Transverse colon (tissue), 4 donors: Measurements from ENCODE around the gene ST3GAL4.

Experiments used
- CTCF ChIP-seq, 5 experiments: fragments of 200-600 bp in 3 of 5; fragments of 450-650 bp in 2 of 5; sonication (generic) in 3 of 5; IDR thresholded peaks; 1 replicate in 2 of 5; 2 replicates in 3 of 5; pipeline ENCODE4 v1.5.1; 2016 to 2017; ENCODE audit warnings: antibody characterized with exemption in 5 of 5, inconsistent platforms in 3 of 5, mild to moderate bottlenecking in 2 of 5, moderate library complexity in 1 of 5
- EP300 ChIP-seq: sonication (generic); formaldehyde crosslinking; IDR thresholded peaks from one replicate; pipeline ENCODE4 v1.6.1; 2017; ENCODE audit warnings: antibody characterized with exemption, low read depth
- POLR2A ChIP-seq: fragments of 450-650 bp; IDR thresholded peaks from one replicate; pipeline ENCODE4 v1.6.1; 2016; ENCODE audit warnings: antibody characterized with exemption, mild to moderate bottlenecking, moderate library complexity
- POLR2AphosphoS5 ChIP-seq, 3 donors: sonication (generic); formaldehyde crosslinking; IDR thresholded peaks; one replicate each; pipeline ENCODE4 v1.6.1; 2016; ENCODE audit warnings: antibody characterized with exemption in 3 of 3

DNA sequence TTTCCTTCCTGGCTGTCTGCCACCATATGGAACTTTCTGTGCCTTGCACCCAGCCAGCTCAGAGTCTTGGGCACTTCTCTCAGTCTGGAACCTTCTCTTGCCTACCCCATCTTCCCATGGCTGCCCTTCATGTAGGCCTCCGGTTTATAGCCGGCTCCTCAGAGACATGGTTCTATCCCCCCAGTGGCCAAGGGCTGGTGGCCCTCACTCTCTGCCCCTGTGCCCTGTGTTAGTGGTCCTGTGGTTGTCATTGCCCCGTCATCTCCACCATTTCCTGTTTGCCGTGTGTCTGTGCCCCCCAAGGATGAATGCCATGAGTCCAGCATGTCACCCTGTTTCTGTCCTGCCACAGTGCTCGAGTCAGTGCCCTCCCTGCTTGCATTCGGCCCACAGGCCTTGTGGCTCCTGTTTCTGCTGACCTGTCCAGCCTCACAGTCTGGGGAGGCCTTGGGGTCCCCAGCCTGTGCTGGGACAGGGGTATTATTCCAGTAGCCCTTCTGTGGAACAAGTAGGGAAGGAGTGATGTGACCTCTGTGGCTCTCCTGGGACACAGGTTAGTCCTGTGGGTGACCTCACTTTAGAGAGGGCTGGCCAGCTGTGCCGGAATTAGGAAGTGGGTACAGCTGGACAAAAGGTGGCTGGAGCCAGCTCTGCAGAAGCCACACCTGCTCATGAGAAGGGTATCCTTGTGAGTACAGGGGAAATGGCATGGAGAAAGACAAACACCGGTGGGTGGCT, 30.7 kb downstream of the ST3GAL4 start:
- TF ChIP-seq EP300 (no peak), CTCF (IDR thresholded peaks at IDR 0.05) (no peak), POLR2A (no peak), POLR2AphosphoS5 (IDR thresholded peaks at IDR 0.05) (no peak)
